ENCODE results near the gene TRIAP1.
"Not testable (repeated sequence)": the region's sequence is repeated elsewhere in the genome, so short reads cannot be mapped to it uniquely, and the experiment has no call there.

The TRIAP1 gene

GRCh38 chr12:120453060-120453750, 7.0 kb upstream of the TRIAP1 start:
- H3K9ac ChIP-seq (ENCODE audit: low read length), result no peak overlapping the region
- H3K36me3 ChIP-seq (ENCODE audit: control insufficient read depth, insufficient read depth, low read length), result peaks cover 73% of the 10 kb centered on the region
- H3K4me3 ChIP-seq (ENCODE audit: low read depth, low read length), result no peak overlapping the region
- H3K4me1 ChIP-seq (ENCODE audit: control insufficient read depth, insufficient read depth, low read length), result no peaks in the 10 kb centered on the region
- no peak overlapping the region for H3K27ac ChIP-seq (ENCODE audit: low read depth, low read length)
- H3K27me3 ChIP-seq (ENCODE audit: control insufficient read depth, insufficient read depth, low read length), result no peaks in the 10 kb centered on the region
- H3K9me3 ChIP-seq (ENCODE audit: control insufficient read depth, insufficient read depth, low read depth, low read length), result no peaks in the 10 kb centered on the region

GRCh38 chr12:120452524-120452923, 6.3 kb upstream of the TRIAP1 start:
- H3K27me3 ChIP-seq (ENCODE audit: control insufficient read depth, insufficient read depth, low read length); H3K4me1 ChIP-seq (ENCODE audit: control insufficient read depth, insufficient read depth, low read length); H3K4me3 ChIP-seq (ENCODE audit: low read depth, low read length); H3K9me3 ChIP-seq (ENCODE audit: control insufficient read depth, insufficient read depth, low read depth, low read length); H3K27ac ChIP-seq (ENCODE audit: low read depth, low read length); H3K9ac ChIP-seq (ENCODE audit: low read length): not testable (repeated sequence)
- H3K36me3 ChIP-seq (ENCODE audit: control insufficient read depth, insufficient read depth, low read length), result peaks cover 73% of the 10 kb centered on the region

- Histone ChIP-seq H3K36me3 (ENCODE audit: control insufficient read depth, insufficient read depth, low read length) (peaks cover 60% of the 10 kb centered on the region), H3K9me3 (ENCODE audit: control insufficient read depth, insufficient read depth, low read depth, low read length) (no peaks in the 10 kb centered on the region), H3K4me1 (ENCODE audit: control insufficient read depth, insufficient read depth, low read length) (0 out of 2 replicates have a peak, but pooled peaks cover 5% of the 10 kb centered on the region), H3K4me3 (ENCODE audit: low read depth, low read length) (no peak overlapping the region), H3K9ac (ENCODE audit: low read length) (no peak overlapping the region), H3K27ac (ENCODE audit: low read depth, low read length) (no peak overlapping the region), H3K27me3 (ENCODE audit: control insufficient read depth, insufficient read depth, low read length) (no peaks in the 10 kb centered on the region)
Observed at GRCh38 chr12:120447992-120448391, 1.8 kb upstream of the TRIAP1 start.

- H3K36me3 ChIP-seq (ENCODE audit: control insufficient read depth, insufficient read depth, low read length), result peaks cover 56% of the 10 kb centered on the region
Observed at GRCh38 chr12:120446844-120447178, 627 bp upstream of the TRIAP1 start.

GRCh38 chr12:120444676-120445075, 1.5 kb downstream of the TRIAP1 start:
- peaks cover 60% of the 10 kb centered on the region for H3K36me3 ChIP-seq (ENCODE audit: control insufficient read depth, insufficient read depth, low read length)
- no peaks in the 10 kb centered on the region for H3K27me3 ChIP-seq (ENCODE audit: control insufficient read depth, insufficient read depth, low read length)
- H3K9me3 ChIP-seq (ENCODE audit: control insufficient read depth, insufficient read depth, low read depth, low read length), result no peaks in the 10 kb centered on the region
- H3K9ac ChIP-seq (ENCODE audit: low read length), result no peak overlapping the region
- H3K27ac ChIP-seq (ENCODE audit: low read depth, low read length), result no peak overlapping the region
- peak overlapping the region; percentile 88; the same call in 1 of the 2 replicates for H3K4me3 ChIP-seq (ENCODE audit: low read depth, low read length)
- peaks cover 9% of the 10 kb centered on the region; the same call in 1 of the 2 replicates for H3K4me1 ChIP-seq (ENCODE audit: control insufficient read depth, insufficient read depth, low read length)

More at GRCh38 chr12:120446844-120447178, 627 bp upstream of the TRIAP1 start:
- not testable (repeated sequence) for H3K27me3 ChIP-seq (ENCODE audit: control insufficient read depth, insufficient read depth, low read length); H3K9me3 ChIP-seq (ENCODE audit: control insufficient read depth, insufficient read depth, low read depth, low read length); H3K4me1 ChIP-seq (ENCODE audit: control insufficient read depth, insufficient read depth, low read length)
- Histone ChIP-seq H3K9ac (ENCODE audit: low read length) (peak overlapping the region; percentile 95), H3K4me3 (ENCODE audit: low read depth, low read length) (peak overlapping the region; percentile 88), H3K27ac (ENCODE audit: low read depth, low read length) (peak overlapping the region; percentile 94)

- H3K9ac ChIP-seq (ENCODE audit: low read length), result no peak overlapping the region
- peaks cover 42% of the 10 kb centered on the region for H3K36me3 ChIP-seq (ENCODE audit: control insufficient read depth, insufficient read depth, low read length)
- H3K4me3 ChIP-seq (ENCODE audit: low read depth, low read length), result no peak overlapping the region
- H3K4me1 ChIP-seq (ENCODE audit: control insufficient read depth, insufficient read depth, low read length), result peaks cover 4% of the 10 kb centered on the region; the same call in 1 of the 2 replicates
- no peaks in the 10 kb centered on the region for H3K27me3 ChIP-seq (ENCODE audit: control insufficient read depth, insufficient read depth, low read length)
- H3K9me3 ChIP-seq (ENCODE audit: control insufficient read depth, insufficient read depth, low read depth, low read length), result no peaks in the 10 kb centered on the region
- no peak overlapping the region for H3K27ac ChIP-seq (ENCODE audit: low read depth, low read length)
Observed at GRCh38 chr12:120439646-120440247, 6.4 kb downstream of the TRIAP1 start.

GRCh38 chr12:120438495-120439198, 7.5 kb downstream of the TRIAP1 start:
- H3K4me1 ChIP-seq (ENCODE audit: control insufficient read depth, insufficient read depth, low read length), result peaks cover 4% of the 10 kb centered on the region; the same call in 1 of the 2 replicates
- no peaks in the 10 kb centered on the region for H3K27me3 ChIP-seq (ENCODE audit: control insufficient read depth, insufficient read depth, low read length)
- H3K4me3 ChIP-seq (ENCODE audit: low read depth, low read length), result peak overlapping the region; percentile 76
- H3K9me3 ChIP-seq (ENCODE audit: control insufficient read depth, insufficient read depth, low read depth, low read length), result no peaks in the 10 kb centered on the region
- peaks cover 31% of the 10 kb centered on the region for H3K36me3 ChIP-seq (ENCODE audit: control insufficient read depth, insufficient read depth, low read length)
- peak overlapping the region; percentile 75 for H3K9ac ChIP-seq (ENCODE audit: low read length)
- H3K27ac ChIP-seq (ENCODE audit: low read depth, low read length), result no peak overlapping the region

GRCh38 chr12:120437735-120438494, 8.3 kb downstream of the TRIAP1 start, which contains the start of gene COX6A1:
Gene COX6A1 (plus strand): TSS chr12:120438113. CDS start chr12:120438127, 14 bp downstream.
- no peaks in the 10 kb centered on the region for H3K9me3 ChIP-seq (ENCODE audit: control insufficient read depth, insufficient read depth, low read depth, low read length)
- no peaks in the 10 kb centered on the region for H3K27me3 ChIP-seq (ENCODE audit: control insufficient read depth, insufficient read depth, low read length)
- H3K4me3 ChIP-seq (ENCODE audit: low read depth, low read length), result peak within 1 kb of the TSS; percentile 76
- no peak within 1 kb of the TSS for H3K27ac ChIP-seq (ENCODE audit: low read depth, low read length)
- peak within 1 kb of the TSS; percentile 75 for H3K9ac ChIP-seq (ENCODE audit: low read length)
- H3K4me1 ChIP-seq (ENCODE audit: control insufficient read depth, insufficient read depth, low read length), result peaks cover 4% of the 10 kb centered on the region; the same call in 1 of the 2 replicates
- peaks cover 24% of the 10 kb centered on the region for H3K36me3 ChIP-seq (ENCODE audit: control insufficient read depth, insufficient read depth, low read length)

GRCh38 chr12:120432772-120433525, 13.2 kb downstream of the TRIAP1 start:
- Histone ChIP-seq H3K9ac (ENCODE audit: low read length) (no peak overlapping the region), H3K36me3 (ENCODE audit: control insufficient read depth, insufficient read depth, low read length) (no peaks in the 10 kb centered on the region), H3K27me3 (ENCODE audit: control insufficient read depth, insufficient read depth, low read length) (no peaks in the 10 kb centered on the region), H3K9me3 (ENCODE audit: control insufficient read depth, insufficient read depth, low read depth, low read length) (no peaks in the 10 kb centered on the region), H3K4me1 (ENCODE audit: control insufficient read depth, insufficient read depth, low read length) (no peaks in the 10 kb centered on the region), H3K4me3 (ENCODE audit: low read depth, low read length) (no peak overlapping the region), H3K27ac (ENCODE audit: low read depth, low read length) (no peak overlapping the region)

GRCh38 chr12:120429368-120429767, 16.8 kb downstream of the TRIAP1 start:
- no peaks in the 10 kb centered on the region for H3K27me3 ChIP-seq (ENCODE audit: control insufficient read depth, insufficient read depth, low read length)
- no peaks in the 10 kb centered on the region for H3K36me3 ChIP-seq (ENCODE audit: control insufficient read depth, insufficient read depth, low read length)
- no peak overlapping the region for H3K27ac ChIP-seq (ENCODE audit: low read depth, low read length)
- no peak overlapping the region for H3K4me3 ChIP-seq (ENCODE audit: low read depth, low read length)
- no peak overlapping the region for H3K9ac ChIP-seq (ENCODE audit: low read length)
- peaks cover 4% of the 10 kb centered on the region for H3K4me1 ChIP-seq (ENCODE audit: control insufficient read depth, insufficient read depth, low read length)
- no peaks in the 10 kb centered on the region for H3K9me3 ChIP-seq (ENCODE audit: control insufficient read depth, insufficient read depth, low read depth, low read length)

Data from HUES6 (cell line).